GM19023 (cell line): Measurements from ENCODE around the gene MAN1C1.

ENCODE experiments used
- ATAC-seq: cut with Tn5 transposase; IDR thresholded peaks from one replicate; pipeline ENCODE4 v1.9.1; 2021; ENCODE audit warnings: mild to moderate bottlenecking, moderate library complexity; ENCODE audit not compliant: unreplicated experiment

The MAN1C1 gene

DNA sequence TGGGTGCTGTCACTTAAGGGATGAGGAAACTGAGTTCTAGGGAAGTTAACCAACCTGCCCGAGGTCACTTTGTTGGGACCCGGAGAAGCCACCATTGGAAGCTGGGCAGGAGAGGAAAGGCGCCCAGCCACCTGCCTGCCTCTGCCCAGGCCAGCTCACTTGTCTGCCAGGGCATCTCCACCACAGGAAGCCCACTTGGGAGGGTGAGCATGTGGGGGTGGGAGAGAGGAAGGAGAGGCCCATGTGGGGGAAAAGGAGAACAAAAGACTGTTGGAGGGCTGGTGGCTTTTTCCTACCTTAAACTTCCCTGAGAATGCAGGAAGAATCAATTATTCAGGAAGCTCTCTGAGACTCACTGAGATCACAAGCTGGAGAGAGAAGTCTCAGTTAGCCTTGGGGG, 139.6 kb downstream of the MAN1C1 start:
- no peak for ATAC-seq

DNA sequence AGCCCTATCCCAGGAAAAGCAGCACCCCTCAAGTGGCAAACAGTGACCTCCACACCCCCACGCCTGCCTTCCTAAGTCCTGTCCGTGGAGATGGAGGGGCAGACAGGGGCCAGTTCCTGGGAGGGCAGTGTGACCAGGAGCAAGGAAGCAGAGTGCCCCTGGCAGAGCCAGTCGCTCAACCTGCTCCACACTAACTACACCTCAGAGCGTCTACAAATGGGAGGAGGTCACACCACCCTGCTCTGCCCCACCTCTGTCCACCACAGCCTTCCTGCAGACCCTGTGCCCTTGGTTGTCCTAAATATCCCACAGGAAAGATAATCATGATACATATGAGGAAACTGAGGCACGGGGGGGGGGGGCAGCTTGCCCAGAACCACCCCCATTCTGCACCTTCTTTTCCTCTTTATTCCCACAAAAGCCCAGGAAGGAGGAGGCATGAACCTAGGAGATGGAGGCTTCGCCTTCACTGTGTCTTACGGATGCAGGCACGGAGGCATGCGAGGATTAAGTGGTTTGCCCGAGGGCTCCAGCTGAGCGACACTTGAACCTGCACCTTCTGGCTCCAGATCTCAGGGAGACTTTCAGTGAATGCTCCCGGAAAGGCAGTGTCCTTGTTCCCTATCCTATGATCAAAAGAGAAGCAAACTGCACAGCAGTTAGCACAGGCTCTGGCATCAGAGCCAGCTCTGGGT, 140.7 kb downstream of the MAN1C1 start:
- no peak for ATAC-seq

DNA sequence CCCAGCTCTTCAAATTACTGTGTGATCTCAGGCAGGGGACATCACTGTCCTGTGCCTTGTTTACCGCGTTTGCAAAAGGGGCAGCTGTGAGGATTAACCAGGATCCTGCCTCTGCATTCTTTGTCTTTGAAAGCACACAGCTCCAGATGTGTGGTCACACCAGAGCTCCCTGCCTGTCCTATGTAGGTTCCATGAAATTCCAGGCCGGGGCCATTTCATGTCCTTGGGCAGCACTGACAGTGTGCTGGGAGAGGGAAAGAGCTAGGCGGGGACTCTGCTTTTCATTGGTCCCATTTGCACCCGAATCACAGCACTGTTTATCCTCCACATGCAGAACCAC, 141.2 kb downstream of the MAN1C1 start:
- no peak for ATAC-seq

DNA sequence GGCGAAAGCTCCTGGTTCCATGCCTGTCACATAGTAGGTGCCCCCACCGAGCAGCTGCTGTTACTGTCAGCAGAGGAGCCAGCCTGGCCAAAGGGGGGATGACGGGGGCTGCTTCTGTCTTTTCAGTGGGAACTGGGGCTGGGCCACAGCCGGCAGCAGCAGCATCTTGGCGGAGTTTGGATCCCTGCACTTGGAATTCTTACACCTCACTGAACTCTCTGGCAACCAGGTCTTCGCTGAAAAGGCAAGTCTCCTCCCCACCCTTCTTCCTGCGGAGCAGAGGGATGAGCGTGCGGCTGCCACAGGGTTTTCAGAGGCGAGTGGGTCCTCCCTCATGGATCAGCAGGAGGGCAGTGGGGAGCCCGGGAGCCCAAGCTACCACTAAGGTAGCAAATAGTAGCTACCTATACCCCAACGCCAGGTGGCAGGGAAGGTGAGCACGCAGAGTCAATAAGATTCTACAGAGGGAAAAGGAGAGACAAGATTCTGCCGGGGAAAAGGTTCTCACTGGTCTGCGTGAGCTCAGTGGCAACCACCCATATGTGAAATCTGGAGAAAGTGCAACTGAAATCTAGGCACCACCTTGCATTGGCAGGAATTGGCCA, 142.0 kb downstream of the MAN1C1 start:
- no peak for ATAC-seq

DNA sequence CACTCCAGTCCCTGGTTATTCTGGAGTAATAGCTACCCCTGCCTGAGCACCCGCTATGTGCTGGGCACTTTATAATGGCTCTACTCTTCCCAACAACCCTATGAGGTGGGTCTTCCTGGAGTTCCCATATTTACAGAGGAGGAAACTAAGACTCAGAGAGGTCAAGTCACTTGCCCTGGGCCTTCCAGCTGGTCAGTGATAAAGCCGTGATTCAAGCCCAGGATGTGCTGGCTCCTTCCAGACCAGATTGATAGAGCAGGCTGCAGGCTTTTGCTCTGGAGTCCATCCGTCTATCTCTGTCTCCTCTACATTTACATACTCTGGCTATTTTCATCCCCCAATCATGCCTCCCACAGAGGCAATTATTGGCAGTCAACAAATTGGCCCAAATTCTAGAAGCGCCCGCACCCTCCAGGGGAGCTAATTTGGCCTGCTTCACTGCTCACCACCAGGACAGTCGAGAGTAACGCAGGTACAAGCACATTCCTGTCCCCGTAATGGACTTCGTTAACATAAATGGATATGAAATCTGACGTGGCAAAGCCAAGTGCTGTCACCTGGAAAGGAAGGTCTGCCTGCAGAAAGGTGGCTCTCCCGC, 143.6 kb downstream of the MAN1C1 start:
- no peak for ATAC-seq

DNA sequence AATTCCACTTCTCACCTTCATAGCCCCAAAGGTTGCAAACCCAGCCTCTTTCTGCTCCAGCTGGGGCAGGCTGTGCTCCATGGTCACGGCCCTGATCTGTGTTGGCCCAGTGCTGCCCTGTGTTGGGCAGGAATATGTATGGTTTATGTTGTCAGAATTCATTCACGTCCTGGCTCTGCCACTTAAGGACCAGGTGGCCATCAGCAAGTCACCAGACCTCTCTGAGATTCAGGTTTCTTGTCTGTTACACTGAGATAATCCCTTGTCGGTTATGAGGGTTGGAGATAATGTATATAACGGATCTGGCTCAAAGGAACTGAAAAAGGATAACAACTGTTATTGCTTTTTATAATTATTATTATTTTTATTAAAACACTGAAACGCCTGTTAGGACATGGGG, 144.3 kb downstream of the MAN1C1 start:
- no peak for ATAC-seq

DNA sequence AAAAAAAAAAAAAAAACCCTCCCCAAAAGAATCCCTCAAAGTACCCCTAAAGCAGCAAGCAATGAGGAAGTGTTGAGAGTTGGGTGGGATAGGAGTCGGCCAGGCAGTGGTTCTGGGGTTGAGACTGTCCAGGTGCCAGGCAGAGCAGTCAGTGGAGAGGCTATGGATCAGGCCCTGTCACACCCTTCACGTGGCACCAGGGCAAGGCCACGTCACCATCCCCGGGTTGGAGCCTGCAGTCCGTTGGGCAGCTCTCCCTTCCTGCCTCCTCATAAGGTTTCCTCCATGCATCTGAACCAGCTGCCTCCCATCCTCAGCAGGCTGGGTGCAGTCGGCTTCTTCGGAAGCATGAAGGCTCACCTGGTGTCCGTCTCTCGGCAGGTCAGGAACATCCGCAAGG, 146.9 kb downstream of the MAN1C1 start:
- no peak for ATAC-seq

DNA sequence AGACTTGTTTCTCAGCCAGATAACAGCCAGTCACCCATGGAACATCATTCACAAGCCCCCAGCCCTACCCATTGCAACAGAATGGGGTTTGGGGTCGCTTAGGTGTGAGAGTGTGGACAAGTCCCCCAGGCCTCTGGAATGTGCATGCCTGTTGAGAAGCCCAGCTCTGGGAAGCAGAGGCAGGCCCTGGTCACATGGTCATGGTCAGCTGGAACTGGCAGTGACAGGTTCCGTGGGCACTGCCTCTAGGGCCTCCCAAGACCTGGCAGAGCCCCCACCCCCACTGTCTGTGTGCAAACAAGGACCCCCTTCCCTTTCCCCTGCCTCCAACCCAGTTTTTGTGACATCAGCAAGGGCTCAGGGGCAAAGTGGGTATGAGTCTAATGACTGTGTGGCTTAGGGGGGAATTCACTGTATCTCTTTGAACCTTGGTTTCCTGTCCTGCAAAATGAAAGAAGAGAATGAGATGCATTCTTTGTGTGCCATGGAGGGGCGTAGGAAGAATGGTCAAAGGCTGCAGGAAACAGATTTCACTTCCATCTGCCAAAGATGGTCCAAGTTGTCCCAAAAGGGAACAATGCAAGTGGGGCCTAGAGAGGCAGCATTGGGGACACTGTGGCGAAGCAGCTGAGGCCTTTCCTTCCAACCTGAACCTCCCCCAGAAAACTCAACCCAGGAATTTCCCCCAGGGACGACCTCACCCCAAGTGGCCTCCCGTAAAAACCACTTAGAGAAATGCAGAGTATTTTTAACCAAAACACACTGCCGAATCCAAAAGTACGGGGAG, 148.7 kb downstream of the MAN1C1 start:
- no peak for ATAC-seq

DNA sequence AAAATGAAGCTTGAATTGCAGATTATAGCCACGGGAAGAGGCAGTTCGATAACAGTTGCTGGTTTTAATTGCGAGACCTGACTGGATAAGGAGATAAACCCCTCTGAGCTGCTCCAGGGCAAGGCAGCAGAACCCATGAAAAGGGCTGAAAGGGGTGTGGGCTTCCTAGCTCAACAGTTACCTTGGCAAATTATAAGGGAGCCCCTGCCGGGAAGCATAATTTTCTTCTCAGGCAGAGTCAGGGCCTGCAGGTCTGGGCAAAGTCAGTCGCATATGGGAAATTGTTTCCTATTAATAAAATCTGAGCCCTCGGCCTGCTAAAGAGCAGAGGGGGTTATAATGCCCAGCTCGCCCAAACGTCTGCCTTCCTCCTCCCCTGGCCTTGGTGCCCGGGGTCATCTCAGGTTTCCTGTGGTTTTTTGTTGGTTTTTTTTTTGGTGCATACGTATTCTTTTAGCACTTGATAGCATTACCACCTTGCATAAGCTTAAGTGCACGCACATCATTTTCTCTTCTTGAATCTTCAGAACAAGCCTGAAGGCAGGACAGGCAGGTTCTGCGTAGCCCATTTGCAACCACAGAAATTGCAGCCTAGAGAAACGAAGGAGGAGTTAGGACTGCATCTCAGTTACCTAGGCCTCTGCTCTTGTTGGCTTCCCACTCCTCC, 149.5 kb downstream of the MAN1C1 start:
- ATAC-seq, result no peak

DNA sequence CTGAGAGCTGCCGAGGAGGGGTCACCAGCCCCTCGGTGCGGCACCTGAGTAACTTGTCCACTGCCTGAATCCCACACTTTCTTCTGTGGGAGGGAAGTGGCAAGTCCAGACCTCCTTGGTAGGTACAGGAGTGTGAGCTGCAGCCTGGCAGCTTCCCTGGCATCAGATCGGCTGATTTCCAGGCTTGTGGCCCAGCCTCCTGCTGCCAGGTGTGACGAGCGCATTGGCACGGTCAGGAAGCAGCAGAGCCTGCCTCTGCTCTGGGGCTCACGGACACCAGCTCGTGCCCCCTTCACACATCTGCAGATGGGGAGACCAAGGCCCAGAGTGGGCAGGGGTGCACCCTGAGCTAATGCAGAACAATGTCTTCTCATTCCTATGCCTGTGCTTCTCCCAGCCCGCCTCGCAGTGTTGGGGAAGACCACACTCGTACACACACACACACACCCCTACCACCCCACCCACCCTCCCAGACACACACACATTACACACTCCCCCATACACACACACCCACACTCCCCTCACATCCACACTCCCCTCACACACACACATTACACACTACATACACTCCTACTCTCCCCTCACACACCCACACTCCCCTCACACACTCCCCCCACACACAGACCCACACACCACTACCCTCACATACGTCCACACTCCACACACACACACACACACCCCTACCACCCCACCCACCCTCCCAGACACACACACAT, 150.3 kb downstream of the MAN1C1 start:
- ATAC-seq, result no peak

DNA sequence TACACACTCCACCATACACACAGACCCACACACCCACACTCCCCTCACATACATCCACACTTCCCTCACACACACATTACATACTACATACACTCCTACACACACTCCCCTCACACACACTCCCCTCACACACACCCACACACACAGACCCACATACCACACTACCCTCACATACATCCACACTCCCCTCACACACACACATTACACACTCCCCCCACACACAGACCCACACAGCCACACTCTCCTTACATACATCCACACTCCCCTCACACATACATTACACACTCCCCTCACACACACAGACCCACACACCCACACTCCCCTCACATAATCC, 150.8 kb downstream of the MAN1C1 start:
- ATAC-seq, result no peak

DNA sequence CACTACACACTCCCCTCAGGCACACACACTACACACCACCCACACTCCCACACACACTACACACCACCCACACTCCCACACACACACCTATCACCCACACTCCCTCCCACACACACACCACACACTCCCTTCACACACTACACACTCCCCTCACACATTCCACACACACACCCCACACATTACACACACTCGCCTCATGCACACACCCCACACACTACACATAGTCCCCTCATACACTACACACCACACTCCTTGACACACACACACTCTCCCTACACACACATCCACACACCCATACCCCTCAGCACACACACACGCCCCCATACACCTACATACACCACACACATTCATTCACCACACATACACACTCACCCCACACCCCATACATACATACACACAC, 152.4 kb downstream of the MAN1C1 start:
- ATAC-seq, result no peak

DNA sequence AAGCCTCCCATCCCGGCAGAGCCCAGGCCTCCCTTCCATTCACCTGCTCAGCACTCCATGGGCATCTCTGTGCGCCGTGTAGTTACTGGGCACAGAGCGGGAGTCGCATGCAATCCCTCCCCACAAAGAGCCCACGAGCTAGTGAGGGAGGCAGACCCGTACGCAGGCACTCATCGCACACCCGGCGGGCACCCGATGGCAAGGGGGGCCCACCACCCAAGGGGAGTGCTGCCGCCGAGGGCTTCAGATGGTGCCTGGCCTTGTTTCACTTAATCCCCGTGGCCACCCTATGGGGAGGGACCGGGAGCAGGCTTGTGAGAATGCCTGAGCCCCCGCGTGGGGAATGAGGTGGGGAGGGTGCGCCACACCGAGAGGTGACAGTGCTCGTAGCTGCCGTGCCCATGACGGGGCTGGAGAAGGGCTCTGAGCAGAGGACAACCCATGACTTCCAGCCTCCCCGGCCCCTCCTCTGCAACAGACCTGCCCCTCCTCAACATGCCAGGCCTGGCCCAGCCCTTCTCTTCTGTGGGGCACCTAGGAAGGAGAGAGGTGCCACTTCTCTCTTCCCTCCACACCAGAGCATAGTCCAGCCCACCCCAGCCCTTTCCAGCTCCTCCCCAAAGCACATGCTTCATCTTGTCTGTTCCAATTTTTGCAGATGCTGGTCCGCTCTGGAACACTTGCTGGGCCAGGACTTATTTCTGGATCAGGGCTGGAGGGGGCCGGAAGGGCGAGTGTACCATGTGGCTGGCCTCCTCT, 153.2 kb downstream of the MAN1C1 start:
- ATAC-seq, result no peak

DNA sequence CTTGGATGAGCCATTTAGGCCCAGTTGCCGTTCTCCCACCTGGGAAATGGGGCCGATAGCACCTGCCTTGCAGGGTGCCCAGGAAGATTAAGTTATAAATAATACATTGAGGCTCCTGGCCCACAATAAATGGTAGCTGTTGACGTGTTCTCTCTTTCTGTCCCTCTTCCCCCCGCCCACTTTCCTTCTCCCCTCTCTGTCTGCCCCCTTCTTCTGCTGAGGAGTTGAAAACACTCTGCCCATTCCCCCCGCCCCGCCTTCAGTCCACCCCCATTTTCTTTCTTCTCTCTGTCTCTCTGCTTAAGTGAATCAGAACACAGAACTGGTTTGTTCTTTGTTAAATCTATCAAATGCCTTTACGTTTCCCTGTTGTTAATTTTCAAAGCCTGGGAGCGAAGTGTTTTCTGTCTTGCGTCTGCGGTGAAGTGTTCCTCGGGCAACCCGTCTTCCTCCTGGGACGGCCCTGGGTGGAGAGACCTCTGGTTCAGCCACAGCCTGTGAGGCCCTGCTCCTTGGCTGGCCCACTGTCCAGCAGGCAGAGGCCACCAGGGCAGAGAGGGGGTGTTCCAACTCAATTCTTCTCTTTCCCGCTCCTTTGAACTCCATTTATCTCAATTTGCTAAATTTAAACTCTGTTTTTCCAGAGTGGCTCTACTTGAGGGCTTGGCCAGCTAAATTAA, 154.1 kb downstream of the MAN1C1 start:
- no peak for ATAC-seq

DNA sequence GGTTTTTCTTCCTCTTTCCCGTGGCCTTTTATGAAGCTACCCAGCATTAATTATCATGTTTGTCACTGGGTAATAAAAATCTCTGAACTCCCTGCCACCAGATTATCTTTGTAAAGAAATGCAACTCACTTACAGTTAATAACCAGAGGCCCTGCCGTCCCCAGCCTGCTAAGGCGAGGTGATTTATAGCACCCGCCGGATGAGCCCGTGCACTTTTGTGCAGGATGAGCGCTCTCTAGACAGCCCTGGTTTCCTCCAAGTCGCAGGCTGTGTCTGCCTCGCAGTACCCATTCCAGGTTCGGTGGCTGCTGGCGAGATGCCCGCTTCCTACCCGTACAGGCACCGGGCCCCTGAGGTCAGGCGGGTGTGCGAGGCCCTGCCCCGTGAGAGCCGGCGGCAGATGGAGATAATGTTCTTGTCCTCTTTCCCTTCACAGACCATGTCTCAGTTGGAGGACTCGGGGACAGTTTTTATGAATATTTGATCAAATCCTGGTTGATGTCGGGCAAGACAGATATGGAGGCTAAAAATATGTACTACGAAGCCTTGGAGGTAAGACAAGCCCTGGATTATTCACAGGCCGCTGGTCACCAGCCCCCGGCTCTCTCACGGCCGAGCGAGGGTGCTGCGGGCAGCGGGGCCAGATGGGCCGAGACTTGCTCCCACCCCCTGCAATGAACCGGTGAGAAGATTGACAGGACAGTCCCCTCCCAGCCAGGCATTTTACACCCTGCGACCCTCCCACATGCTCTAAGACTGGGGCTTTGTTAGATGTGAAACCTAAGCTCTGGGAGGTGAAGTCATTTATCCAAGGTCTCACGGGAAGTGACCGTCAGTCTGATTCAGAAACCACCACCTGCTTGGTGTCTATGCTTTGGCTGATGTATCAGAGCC, 154.9 kb downstream of the MAN1C1 start:
- ATAC-seq, result no peak

DNA sequence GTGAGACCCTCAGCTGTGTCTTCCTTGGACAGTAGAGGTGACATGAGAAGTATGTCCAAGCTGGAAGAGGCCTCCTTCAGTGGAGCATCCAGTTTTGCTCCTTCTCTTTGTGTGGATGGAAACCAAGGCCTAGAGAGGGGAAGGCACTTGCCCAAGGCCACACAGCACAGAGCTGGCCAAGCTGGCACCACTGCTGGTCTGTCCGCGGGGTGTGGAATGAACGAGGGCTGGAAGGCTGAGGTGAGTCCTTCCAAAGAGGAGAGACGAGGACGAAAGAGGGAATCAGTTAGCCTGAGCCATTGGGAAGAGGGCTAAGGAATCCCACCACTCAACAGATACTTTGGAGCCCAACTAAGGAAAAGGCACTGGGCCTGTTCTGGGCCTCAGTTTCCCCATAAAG, 155.6 kb downstream of the MAN1C1 start:
- no peak for ATAC-seq

DNA sequence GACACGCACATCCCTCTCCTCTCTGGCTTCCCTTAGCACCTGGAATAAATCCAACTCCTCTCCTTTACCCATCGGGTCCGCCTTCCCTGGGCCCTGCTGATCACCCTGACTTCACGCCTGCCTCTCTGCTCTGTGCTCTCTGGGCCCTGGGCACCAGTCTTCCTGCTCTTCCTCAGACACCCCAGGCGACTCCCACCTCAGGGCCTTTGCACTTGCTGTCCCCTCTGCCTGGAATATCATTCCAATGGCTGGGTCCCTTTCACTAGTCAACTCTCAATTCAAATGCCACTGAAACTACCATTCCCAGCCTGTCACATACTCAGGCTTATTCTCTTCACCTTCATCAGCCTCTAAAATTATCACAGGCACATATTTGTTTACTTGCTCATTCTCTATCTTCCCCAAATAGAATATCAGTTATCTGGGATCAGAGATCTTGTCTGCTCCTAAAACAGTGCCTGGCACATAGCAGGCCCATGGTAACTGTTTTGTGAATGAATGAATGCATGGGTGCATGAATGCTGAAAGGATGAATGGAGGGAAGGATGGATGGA, 156.2 kb downstream of the MAN1C1 start:
- no peak for ATAC-seq

DNA sequence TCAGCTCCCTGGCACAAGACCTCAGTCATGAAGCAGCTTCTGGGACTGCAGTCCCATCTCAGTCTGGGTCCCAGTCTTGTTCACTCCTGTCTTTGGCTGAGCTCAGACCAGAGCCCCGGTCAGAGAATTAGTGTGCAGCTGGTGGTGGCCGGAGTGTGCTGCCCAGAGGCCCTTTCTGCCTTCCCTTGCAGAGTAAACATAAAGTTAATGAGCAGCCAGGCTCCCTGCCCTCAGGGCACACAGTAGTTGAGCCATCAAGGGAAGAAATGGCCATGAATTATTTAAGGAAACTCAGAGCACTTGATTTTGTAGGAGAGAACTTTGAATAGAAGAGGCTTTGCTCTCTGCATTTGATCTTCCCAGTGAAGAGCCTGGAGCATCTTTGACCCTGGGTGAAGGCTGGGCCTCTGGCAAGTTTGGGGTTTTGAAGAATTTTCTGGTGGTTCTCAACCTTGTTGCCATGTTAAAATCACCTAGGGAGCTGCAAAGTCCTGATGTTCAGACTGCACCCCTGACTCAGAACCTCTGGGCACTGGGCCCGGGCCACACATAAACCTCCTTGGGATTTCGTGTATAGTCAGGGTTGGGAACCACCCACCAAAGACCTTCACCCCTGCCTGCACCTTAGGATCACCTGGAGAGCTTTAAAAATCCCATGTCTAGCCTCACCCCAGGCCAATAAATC, 157.0 kb downstream of the MAN1C1 start:
- no peak for ATAC-seq
